NCI-H2107 treated with DMSO at 0.1 percent for 48 hours (cell line): ENCODE measurements around the gene TMEM250.
"Not testable (repeated sequence)": the region's sequence is repeated elsewhere in the genome, so short reads cannot be mapped to it uniquely, and the experiment has no call there.

Source experiments
- DNase-seq: peaks from one replicate; lab custom pipeline; 2025; ENCODE audit not compliant: unreplicated experiment; lab: John Stamatoyannopoulos, UW

The TMEM250 gene

DNA sequence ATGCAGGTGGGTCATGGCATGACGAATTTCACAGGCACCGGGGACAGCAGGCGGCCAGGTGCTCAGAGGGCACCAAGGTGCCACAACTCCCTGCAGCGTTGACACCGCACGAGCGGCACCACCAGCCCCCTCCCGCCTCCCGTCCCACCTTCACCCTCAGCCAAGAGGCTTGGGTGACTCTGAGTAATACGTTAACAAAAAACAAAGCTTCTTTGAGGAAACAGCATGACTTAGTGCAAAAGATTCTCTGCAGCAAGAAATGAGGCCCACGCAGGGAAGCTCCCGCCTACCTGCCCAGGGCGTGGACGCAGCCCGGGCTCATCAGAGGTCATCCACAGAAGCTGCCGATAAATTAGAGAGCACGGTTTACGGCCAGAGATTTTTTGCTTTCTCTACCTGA, 4.1 kb downstream of the TMEM250 start:
- no peak for DNase-seq

DNA sequence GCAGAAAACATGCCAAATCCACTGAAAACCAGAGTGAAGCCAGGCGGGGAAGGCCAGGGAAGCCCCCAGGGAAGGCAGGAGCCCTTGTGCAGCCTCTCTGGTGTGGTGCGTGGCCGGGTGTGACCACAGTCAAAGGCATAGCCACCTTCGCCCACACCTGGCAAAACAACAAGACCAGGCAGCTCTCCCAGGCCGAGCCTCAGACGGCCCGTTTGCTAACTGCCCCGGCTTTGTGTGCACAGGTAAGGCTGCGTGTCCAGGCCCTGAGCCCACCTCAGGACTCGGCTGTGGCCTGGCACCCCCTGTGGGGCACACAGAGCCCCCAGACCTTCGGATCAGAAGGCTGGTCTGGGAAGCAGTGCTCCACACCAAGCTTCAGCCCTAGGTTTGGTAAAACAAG, 6.1 kb downstream of the TMEM250 start:
- no peak for DNase-seq

DNA sequence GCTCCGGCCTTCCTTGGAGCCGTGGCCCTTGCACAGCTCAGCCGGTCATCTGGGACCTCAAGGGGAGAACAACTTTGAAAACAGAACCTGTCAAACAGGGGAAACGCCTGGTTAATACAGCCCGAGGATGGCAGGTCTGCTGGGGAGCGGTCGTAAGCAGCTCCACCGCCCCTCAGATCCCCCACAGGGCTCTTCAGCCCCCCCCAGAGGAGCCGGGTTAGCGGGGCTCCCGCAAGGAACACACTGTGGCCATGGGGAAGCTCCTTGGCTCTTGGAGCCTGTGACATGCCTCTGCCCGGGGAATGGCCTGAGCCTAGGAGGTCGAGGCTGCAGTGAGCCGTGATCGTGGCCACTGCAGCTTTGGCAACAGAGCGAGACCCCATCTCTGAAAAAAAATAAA, 6.8 kb downstream of the TMEM250 start:
- DNase-seq: no peak

DNA sequence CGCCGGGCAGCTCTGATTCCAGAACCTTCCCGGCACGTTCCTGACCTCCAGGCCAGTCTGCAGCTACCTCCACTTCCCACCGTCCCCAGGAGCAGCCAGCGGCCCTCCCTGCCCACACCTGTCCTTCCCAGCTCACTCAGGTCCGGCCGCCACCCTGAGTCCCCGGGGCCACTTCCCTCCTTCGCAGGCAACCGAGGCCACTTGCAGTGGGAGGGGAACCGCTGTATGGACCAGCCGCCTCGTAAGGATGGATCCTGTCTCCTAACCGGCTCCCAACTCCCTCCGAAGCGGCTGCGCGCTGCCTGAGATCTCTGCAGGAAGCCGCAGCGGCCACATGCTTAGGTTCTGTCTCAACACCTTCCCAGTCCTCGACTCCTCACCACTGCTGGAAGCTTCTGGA, 7.5 kb downstream of the TMEM250 start:
- no peak for DNase-seq

DNA sequence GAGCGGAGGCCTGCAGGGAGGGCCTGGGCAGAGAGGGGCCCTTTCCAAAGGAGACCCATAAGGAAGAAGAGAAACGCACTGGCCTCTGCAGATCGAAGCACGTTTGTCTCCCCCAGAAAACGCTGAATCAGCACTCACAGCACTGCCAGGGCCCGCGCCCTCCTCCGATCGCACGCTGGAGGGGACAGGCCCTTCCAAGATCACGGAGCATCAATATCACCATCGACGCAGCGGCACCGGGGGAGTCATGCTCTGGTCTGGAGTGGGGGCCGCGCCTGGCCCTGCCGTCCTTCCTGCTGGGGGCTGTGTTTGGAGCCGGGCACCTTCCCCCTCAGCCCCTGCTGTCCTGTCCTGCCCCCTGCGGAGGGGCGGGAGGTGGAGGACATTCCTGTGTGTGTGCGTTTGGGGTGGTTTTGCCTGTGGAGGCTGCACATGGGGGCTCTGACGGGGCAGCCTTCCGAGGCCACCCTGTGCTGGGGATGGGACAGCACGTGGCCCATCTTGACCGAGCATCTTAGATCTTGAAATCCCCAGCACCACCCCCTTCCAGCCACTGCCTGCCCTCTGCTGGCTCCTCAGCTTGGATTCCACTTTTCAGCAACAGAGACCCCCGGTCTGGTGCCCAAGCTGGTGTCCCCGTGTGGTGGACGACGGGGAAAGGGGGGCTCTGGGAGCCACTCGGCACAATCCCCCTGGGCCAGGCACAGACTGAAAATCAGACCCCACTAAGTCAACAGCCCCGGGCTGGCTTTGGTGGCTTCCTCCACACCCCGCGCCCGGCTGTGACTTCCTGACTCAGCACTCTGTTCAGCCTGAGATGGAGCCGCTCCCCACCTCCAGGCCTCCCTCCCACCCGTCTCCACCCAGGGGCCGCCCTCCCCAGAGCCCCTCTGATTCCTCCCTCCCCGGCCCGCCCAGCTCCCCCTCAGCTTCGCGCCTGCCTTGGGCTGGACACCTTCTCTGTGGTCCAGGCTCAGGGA, 8.3 kb downstream of the TMEM250 start:
- DNase-seq: no peak

DNA sequence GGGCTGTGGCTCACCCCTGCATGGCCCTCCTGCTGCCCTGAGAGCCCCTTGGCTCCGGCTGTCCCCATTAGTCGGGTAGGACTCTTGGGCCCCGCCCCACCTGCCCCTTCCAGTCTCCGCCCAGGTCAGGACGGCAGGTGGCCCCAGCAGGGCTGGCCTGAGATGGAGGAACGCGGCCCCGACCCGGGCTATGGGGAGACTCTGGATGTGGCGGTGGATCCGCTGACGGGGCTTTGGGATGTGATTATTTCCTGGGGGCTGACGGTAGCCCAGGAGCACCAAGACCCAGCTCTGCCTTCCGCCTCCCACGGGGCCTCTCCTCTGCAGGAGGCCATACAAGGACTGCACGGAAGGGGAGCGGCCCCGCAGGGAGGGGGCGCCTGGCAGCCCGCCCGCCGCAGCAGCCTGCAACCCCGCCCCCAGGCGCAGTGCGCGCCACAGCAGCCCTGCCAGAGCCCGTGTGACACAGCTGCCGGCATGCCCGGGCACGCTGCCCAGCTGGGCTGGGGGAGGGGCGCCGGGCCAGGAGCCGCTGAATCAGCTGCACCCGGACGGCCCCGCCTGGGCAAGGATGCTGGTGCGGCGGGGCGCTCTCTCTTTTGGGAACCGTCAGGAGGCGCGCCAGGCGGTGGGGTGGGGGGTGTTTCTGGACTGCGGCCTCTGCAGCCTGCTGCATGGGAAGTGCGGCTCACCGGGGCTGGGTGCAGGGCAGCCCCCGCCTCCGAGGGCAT, 9.2 kb downstream of the TMEM250 start:
- peak; percentile 91 for DNase-seq

DNA sequence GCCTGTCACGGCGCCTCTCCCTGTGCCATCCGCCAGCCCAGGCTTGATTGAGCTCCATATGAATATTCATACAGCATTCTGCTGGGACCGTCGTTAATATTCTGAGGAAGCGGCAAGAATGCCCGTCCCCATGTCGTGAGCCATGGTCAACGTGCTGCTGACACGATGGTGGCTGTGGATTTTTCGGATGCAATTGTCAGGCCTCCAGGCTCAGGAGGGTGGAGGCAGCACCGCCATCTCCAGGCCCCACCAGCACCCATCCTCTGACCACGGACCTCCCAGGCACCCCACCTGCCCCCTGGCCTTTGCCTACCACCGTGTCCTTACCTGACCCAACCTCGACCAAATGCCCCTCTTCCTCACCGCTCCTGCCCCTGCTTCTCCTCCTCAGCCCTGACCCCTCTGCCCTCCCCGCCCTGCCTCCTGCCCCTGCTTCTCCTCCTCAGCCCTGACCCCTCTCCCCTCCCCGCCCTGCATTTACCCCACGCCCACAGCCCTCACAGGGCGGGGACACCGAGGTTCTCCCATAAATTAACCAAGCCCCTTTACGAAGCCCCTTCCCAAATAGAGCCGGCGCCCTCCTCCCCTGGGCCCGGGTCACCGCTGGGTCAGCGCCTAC, 9.9 kb downstream of the TMEM250 start:
- no peak for DNase-seq

DNA sequence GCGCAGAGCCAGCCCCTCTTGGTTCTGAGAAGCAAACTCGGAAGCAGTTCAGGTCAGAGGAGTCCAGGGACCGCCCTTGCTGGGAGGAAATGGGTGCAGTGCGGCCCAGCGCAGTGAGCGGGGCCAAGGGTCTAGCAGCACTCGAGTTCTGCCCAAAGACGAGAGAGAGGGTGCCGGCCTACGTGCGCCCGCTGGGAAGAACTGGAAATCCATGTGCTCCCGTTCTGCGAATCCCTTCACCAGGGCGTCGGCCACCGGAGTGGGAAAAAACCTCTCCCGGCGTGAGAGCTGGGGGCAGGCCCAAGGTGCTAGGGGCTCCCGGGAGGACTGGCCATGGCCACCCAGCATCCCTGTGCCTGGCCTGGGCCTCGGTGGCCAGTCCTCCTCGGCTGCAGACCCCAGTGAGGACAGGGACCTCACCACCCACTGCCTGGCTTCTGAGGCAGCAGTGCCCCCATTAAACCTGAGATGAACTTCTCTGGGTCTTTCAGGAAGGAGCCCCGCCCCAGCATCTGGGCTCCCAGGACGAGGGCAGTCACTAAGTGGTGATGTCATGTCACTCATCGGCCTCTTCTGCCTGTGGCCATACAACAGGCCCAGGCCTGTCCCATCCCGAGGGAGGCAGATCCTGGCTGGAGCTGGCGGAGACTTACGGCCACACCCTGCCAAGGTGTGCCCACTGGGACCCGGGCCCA, 10.6 kb downstream of the TMEM250 start:
- DNase-seq: peak; percentile 25

DNA sequence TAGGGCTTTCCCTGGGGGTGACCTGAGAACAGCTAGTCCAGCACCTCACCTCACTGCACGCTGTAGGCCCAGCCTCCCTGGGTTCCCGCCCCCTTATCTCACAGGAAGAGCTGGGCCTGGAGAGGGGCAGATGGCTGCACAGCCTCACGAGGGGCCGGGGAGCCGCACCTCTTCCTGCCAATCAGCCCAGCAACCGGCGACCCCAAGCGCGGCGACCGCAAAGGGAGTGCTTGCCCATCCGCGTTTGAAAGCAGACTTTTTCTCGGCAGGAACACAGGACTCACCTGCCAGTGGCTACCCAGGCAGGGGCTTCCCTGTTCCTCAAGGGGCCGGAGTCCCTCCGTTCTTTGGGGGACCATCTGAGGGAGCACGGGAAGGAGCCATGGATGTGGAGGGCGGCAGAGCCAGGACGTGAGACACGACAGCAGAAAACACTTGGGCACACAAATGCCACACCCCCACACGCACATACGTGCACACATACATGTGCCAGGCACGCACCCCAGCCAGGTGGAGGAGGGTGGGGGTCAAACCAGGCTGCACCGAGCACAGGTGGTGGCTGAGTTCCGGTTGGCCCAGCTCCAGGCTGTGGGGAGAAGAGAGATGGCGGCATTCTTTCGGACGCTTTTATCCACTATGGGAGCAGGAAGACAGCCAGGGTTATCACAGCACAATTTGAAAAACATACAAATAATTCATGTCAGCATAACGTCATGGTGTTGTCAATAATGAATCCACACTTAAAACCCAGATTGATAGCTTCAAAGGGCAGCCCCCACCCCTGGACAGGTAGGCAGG, 11.3 kb downstream of the TMEM250 start:
- DNase-seq: no peak

DNA sequence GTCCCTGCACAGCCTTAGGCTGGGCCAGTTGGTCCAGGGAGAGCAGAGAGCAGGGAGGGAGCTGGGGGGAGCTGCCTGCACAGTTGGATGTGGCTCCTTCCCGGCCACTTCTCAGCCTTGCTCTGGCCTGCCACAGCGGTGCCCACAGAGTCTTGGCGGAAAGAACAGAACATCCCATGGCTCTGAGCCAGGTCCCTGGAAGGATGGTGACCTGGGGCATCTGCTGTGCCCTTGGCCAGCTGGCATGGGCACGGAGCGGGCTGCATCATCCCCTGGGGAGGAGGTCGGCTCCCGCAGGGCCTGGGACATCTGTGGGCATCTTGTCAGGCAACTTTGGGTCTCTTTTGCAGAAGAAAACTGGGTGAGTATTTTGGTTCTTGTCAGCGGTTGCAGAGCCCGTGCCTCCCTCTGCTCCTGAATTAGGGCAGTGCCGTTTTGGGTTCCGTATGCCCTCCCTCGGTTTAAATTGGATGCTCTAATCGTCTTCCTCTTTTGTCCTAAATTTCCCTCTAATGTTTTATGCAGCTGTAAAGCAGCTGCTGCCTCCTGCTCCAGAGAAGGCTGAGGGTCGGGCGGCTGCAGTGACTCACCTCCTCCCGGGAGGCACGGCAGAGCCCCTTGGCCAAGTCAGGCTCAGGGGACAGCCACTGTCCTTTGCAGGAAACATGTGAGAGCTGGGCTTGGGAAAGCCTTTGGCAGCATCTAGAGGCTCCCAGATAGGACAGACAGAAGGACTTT, 13.1 kb downstream of the TMEM250 start:
- no peak for DNase-seq

DNA sequence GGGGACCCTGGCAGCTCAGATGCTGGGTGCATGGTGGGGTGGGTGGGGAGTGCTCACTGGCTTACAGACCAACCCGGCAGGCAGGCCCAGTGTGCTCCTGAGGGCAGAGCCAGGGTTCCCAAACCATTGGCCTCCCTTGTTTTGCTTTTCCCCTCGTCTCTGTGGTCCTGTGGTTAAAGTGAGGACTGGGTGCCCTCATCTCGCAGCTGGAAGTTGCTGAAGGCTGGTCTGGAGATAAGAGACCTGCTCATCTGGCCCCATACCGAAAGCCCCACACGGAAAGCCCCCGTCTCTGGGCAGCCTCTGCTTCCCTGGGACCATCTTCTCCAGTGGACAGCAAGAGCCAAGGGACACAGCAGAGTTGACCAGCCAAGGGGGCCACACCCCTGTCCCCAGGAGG, 13.8 kb downstream of the TMEM250 start:
- no peak for DNase-seq

DNA sequence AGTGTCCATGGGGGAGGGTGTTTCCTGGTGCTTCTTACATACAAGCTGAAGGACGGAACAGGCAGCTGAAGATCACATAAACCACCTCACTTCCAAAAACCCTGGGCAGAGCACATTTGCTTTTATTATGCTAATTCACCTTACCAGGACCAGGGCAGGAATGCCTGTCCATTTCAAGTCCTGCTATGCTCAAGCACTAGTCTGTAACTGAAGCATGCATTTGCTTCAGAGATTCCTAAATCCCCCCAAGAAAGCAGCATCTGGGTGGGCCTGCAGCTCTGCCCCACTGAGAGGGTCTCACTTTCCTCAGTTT, 14.2 kb downstream of the TMEM250 start:
- no peak for DNase-seq

DNA sequence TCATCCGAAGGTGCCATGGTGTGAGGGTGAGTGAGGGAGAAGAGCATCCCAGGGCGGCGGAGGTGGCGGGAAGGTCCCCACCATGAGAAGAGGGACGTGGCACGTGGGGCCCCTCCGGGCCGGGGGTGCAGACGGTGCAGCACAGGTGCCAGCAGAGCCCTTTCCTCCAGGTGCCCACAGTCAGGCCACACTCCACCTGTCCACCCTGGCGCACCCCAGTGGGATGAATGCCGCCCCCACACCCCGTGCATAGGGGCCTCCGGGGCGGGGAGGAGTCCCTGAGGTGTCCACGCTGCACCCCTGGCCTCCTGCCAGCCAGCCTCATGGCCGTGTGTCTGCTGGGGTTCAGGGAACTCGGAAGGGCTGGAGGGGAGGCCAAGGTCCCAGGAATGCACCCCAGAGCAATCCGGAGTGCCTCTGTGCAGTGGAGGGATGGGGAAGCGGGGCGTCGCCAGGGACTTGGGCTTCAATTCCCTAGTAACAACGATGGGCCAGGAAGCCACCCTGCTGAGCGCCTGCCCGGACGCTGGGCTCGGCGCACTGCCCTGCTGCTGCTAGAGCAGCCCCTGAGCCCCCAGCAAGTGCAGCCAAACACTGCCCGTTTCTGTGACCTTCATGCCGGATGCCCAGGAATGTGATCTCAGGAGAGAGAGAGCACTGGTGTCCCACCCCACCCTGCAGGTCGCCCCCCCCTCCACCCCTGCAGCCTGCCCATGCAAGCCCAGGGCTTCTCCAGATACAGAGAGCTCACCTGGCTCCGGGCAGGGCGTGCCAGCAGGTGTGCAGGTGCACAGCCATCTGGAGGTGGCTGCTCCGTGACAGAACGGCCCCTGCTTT, 14.8 kb downstream of the TMEM250 start:
- DNase-seq: peak; percentile 84

DNA sequence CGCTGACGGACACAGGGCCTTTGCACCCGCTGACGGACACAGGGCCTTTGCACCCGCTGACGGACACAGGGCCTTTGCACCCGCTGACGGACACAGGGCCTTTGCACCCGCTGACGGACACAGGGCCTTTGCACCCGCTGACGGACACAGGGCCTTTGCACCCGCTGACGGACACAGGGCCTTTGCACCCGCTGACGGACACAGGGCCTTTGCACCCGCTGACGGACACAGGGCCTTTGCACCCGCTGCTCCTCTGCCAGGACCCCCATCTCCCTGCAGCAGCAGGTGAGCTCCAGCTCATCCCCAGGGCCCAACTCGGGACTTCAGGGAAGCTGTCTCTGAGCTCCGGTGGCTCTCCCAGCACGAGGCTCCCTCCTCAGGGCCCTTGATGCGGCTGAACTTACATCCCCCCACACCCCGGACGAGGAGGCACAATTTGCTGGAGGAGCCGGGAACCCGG, 17.0 kb downstream of the TMEM250 start:
- DNase-seq: not testable (repeated sequence)

DNA sequence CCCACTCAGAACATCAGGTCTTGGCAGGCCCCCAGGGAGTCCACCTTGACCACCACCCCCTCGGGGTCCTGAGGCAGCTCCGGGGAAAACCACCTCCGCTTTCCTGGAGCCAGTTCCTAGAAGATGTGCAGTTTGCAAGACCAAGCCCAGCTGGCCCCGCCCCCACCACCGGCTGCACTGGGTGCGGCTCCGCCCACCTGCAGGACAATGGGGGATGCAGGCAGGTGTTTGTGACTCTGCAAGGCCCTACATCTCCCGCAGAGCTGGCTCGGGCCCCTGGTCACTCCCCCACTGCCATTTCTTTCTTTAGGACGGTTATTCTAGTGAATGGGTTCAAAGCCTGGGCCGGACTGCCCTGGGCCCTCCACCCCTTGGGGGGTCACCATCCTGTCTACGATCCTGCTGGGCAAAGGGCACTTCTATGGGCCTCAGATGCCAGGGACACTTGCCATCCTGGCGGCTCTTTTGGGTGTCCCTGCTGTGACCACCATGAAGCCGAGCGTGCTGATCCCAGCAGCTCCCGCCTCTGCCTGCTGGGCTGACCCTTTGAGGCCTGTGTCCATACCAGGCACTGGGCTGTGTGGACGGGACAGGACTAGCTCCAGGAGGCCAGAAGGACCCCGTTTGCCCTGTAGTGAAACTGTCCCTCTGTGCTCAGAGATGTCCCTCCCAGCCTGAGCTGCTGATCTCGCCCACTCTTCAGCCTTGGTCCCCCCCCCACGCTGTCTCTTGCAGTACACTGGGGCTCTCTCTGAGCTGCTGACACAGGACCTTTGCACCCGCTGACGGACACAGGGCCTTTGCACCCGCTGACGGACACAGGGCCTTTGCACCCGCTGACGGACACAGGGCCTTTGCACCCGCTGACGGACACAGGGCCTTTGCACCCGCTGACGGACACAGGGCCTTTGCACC, 17.7 kb downstream of the TMEM250 start:
- peak; percentile 68 for DNase-seq

DNA sequence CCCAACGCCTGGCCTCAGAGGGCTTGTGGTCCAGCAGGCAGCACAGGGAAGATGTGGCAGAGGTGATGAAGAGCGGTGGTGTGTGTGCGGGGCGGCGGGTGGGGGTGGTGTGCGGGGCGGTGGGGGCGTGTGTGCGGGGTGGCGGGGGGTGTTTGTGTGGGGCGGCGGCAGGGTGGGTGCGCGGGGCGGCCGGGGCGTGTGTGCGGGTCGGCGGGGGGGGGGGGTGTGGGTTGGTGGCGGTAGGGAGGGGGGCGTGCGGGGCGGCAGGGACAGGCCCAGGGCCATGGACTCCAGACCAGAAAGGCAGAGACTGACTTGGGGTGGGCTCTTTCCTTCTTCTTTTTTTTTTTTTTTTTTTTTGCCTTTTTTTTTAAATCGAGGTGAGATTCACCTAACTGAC, 19.1 kb downstream of the TMEM250 start:
- DNase-seq: no peak

DNA sequence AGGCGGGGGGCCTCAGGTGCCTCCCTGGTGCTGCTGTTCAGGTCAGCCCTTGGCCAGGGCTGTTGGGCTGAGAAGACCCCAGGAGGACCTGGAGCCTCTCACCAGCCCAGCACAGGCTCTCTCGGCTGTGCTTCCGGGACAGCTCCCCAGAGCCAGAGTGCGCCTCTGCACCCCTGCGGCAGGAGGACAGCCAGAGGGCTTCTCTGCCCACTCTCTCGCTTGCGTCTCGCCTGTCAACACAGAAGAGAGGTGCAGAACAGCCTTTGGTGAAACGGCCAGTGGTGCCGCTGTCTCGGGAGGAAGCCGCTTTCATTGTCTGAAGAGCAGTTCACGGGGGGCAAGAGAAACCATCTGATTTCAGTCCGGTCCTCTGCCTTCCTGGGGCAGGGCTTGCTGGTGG, 19.8 kb downstream of the TMEM250 start:
- DNase-seq: no peak

DNA sequence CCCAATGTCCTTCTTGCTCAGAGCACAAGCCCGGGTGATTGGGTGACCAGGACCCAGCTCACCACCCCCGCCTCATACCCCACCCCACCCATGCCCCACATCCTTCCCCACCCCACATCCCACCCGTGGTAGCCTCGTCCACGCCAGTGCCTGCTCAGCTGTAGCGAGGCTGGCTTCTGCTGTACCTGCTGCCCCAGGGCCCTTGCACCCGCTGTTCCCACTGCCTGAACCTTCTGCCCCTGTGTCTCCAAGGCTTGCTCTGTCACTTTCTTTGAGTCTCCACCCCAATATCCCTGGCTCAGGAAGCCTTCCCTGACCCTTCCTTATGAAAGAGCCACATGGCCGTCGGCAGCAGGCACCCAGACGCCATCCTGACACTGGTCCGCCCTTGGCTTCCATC, 20.5 kb downstream of the TMEM250 start:
- DNase-seq: no peak
